Astrocyte (in vitro differentiated cells and primary cell): ENCODE results near the gene RCVRN.

ENCODE experiments used
- EZH2 ChIP-seq: IDR thresholded peaks from 2 replicates; pipeline ENCODE4 v1.6.1; 2012; ENCODE audit warnings: mild to moderate bottlenecking, low read length, inconsistent platforms; ENCODE audit not compliant: insufficient read depth
- TF ChIP-seq, protein P1 (sequence below): IDR thresholded peaks from 2 replicates; pipeline ENCODE4 v1.5.1; 2011; ENCODE audit warnings: low read depth, mild to moderate bottlenecking, inconsistent platforms, low read length, moderate library complexity; ENCODE audit not compliant: insufficient read depth

- TF ChIP-seq, protein P1, sequence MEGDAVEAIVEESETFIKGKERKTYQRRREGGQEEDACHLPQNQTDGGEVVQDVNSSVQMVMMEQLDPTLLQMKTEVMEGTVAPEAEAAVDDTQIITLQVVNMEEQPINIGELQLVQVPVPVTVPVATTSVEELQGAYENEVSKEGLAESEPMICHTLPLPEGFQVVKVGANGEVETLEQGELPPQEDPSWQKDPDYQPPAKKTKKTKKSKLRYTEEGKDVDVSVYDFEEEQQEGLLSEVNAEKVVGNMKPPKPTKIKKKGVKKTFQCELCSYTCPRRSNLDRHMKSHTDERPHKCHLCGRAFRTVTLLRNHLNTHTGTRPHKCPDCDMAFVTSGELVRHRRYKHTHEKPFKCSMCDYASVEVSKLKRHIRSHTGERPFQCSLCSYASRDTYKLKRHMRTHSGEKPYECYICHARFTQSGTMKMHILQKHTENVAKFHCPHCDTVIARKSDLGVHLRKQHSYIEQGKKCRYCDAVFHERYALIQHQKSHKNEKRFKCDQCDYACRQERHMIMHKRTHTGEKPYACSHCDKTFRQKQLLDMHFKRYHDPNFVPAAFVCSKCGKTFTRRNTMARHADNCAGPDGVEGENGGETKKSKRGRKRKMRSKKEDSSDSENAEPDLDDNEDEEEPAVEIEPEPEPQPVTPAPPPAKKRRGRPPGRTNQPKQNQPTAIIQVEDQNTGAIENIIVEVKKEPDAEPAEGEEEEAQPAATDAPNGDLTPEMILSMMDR = no peak
- no peak for TF ChIP-seq EZH2
These were observed 13.8 kb upstream of the RCVRN start for GRCh38 chr17:9918804-9919352.
